GM12878 (cell line): ENCODE measurements around the gene S1PR2. TPM values are rescaled to one million over a fixed set of nuclear protein-coding genes. Genes with fewer than 3 reads are reported as not detected.

Source experiments
- ATF7 ChIP-seq: fragments of 450-650 bp; IDR thresholded peaks from 2 replicates; pipeline ENCODE4 v1.6.1; 2016; ENCODE audit warnings: low read depth, mild to moderate bottlenecking
- BCL11A ChIP-seq: IDR thresholded peaks from 2 replicates; pipeline ENCODE4 v1.6.1; 2011; ENCODE audit warnings: low read depth, low read length
- DPF2 ChIP-seq: fragments of 450-650 bp; IDR thresholded peaks from 2 replicates; pipeline ENCODE4 v1.6.1; 2017; ENCODE audit warnings: mild to moderate bottlenecking
- FOS ChIP-seq: IDR thresholded peaks from 3 replicates; pipeline ENCODE4 v1.6.1; 2011; ENCODE audit warnings: borderline replicate concordance; ENCODE audit not compliant: insufficient read length; ENCODE audit errors: extremely low read depth
- FOXK2 ChIP-seq: fragments of 450-650 bp; IDR thresholded peaks from 2 replicates; pipeline ENCODE4 v1.6.1; 2017; ENCODE audit warnings: mild to moderate bottlenecking, moderate library complexity
- IRF3 ChIP-seq: fragments of 450-650 bp; IDR thresholded peaks from 2 replicates; pipeline ENCODE4 v1.6.1; 2014; ENCODE audit warnings: mild to moderate bottlenecking
- MLLT1 ChIP-seq: fragments of 450-650 bp; IDR thresholded peaks from 2 replicates; pipeline ENCODE4 v1.6.1; 2016; ENCODE audit warnings: mild to moderate bottlenecking
- MTA3 ChIP-seq: IDR thresholded peaks from 2 replicates; pipeline ENCODE4 v1.6.1; 2012; ENCODE audit warnings: low read length, inconsistent platforms, borderline replicate concordance
- MYB ChIP-seq: fragments of 150-350 bp; IDR thresholded peaks from 2 replicates; pipeline ENCODE4 v1.6.1; 2014; ENCODE audit warnings: mild to moderate bottlenecking, low read depth, low read length, borderline replicate concordance
- NFYB ChIP-seq: IDR thresholded peaks from 2 replicates; pipeline ENCODE4 v1.6.1; 2011; ENCODE audit warnings: low read depth, mild to moderate bottlenecking, low read length, improper control_type of control experiment, moderate library complexity; ENCODE audit not compliant: insufficient read depth
- NR2F1 ChIP-seq: fragments of 450-650 bp; conservative IDR thresholded peaks from 2 replicates; pipeline ENCODE4 v1.6.1; 2017; ENCODE audit warnings: mild to moderate bottlenecking
- PKNOX1 ChIP-seq: fragments of 450-650 bp; IDR thresholded peaks from 2 replicates; pipeline ENCODE4 v1.6.1; 2016; ENCODE audit warnings: mild to moderate bottlenecking
- POLR2AphosphoS5 ChIP-seq: IDR thresholded peaks from 2 replicates; pipeline ENCODE4 v1.6.1; 2011; ENCODE audit warnings: mild to moderate bottlenecking, low read length, inconsistent platforms
- RB1 ChIP-seq: fragments of 450-650 bp; formaldehyde crosslinking; IDR thresholded peaks from 2 replicates; pipeline ENCODE4 v1.6.1; 2017; ENCODE audit warnings: mild to moderate bottlenecking, borderline replicate concordance
- RELB ChIP-seq: fragments of 450-650 bp; IDR thresholded peaks from 2 replicates; pipeline ENCODE4 v1.6.1; 2017; ENCODE audit warnings: low read depth, mild to moderate bottlenecking, moderate library complexity
- SIN3A ChIP-seq: IDR thresholded peaks from 2 replicates; pipeline ENCODE4 v1.6.1; 2012; ENCODE audit warnings: low read depth, low read length, improper control_type of control experiment
- SIX5 ChIP-seq: IDR thresholded peaks from 2 replicates; pipeline ENCODE4 v1.6.1; 2011; ENCODE audit warnings: mild to moderate bottlenecking, low read depth, low read length, moderate library complexity; ENCODE audit not compliant: severe bottlenecking
- STAT1 ChIP-seq: fragments of 450-650 bp; conservative IDR thresholded peaks from 2 replicates; pipeline ENCODE4 v1.6.1; 2014; ENCODE audit warnings: antibody characterized with exemption, mild to moderate bottlenecking
- TCF12 ChIP-seq: IDR thresholded peaks from 2 replicates; pipeline ENCODE4 v1.6.1; 2011; ENCODE audit warnings: low read depth, mild to moderate bottlenecking, low read length
- polyA plus RNA-seq, 11 experiments: library from polyadenylated mRNA; depleted of rRNA in 4 of 11; unstranded in 6 of 11; stranded (reverse) in 5 of 11; fragments of >200 nt; fragmentation: Nextera tagmentation in 4 of 11; fragmentation: Illumina TruSeq in 1 of 11; extraction: Ambion mirVana in 4 of 11; extraction: Trizol in 1 of 11; gene quantifications; 1 replicate in 1 of 11; 2 replicates in 10 of 11; pipeline versions ENCODE4 v1.2.1 to v1.2.3, GENCODE V29; 2011 to 2016; ENCODE audit warnings: inconsistent platforms in 2 of 11, missing spikeins in 2 of 11, low read depth in 1 of 11
- total RNA-seq, 4 experiments: library from RNA; depleted of rRNA in 3 of 4; stranded (reverse); fragments of >200 nt in 3 of 4; fragmentation: Illumina TruSeq in 1 of 4; extraction: Trizol in 1 of 4; gene quantifications; 2 replicates each; pipeline versions ENCODE4 v1.2.1 to v1.2.3, GENCODE V29; 2013 to 2021

Gene S1PR2
- total and polyA plus RNA-seq, 10 of the 15 experiments (the other 5 are each of a cell fraction or from before 2014, with no cell fraction given) = 4.9 to 26.8 (median 11.6) TPM

- TF ChIP-seq MTA3 (no peak), NFYB (0 out of 2 replicates have a peak, but pooled peaks have one; percentile 28), POLR2AphosphoS5 (0 out of 2 replicates have a peak, but pooled peaks have one; percentile 36), MLLT1 (no peak), ATF7 (no peak), SIN3A (no peak), PKNOX1 (peak; percentile 72), FOXK2 (no peak), SIX5 (no peak), BCL11A (no peak), NR2F1 (no peak), MYB (no peak), FOS (no peak), TCF12 (no peak), RB1 (no peak), IRF3 (no peak), DPF2 (no peak), RELB (no peak), STAT1 (no peak)
- TF ChIP-seq, all 136 proteins: peak for 3
Measured at GRCh38 chr19:10277795-10278589, 46.9 kb upstream of the S1PR2 start (continued).
